HG03460 (cell line): ENCODE results near the gene TEX54.
"Not testable (repeated sequence)": the region's sequence is repeated elsewhere in the genome, so short reads cannot be mapped to it uniquely, and the experiment has no call there.

Experiments
- ATAC-seq: cut with Tn5 transposase; IDR thresholded peaks from one replicate; pipeline ENCODE4 v1.9.1; 2021; ENCODE audit not compliant: unreplicated experiment

TEX54 gene

GRCh38 chr11:62835336-62835735 is 2.7 kb upstream of the TEX54 start:
- no peak for ATAC-seq

- peak; percentile 84 for ATAC-seq
These were observed 913 bp downstream of the TEX54 start, which contains the start of gene STX5 for GRCh38 chr11:62831520-62832335. STX5 (minus strand) TSS chr11:62832051; CDS start chr11:62831243, 808 bp downstream.

- no peak for ATAC-seq
These were observed 1.6 kb downstream of the TEX54 start for GRCh38 chr11:62830904-62831519.

GRCh38 chr11:62828130-62828529 is 4.5 kb downstream of the TEX54 start:
- not testable (repeated sequence) for ATAC-seq

- no peak for ATAC-seq
These were observed 9.0 kb downstream of the TEX54 start for GRCh38 chr11:62823677-62824076.

GRCh38 chr11:62817129-62817528 is 15.5 kb downstream of the TEX54 start:
- no peak for ATAC-seq

- no peak for ATAC-seq
These were observed 16.1 kb downstream of the TEX54 start for GRCh38 chr11:62816557-62816956.

- no peak for ATAC-seq
These were observed 21.0 kb downstream of the TEX54 start for GRCh38 chr11:62811659-62812058.

GRCh38 chr11:62810748-62811147 is 21.9 kb downstream of the TEX54 start:
- ATAC-seq, result no peak

GRCh38 chr11:62806611-62807121 is 26.0 kb downstream of the TEX54 start:
- ATAC-seq, result no peak

- no peak for ATAC-seq
These were observed 26.6 kb downstream of the TEX54 start for GRCh38 chr11:62805961-62806441.

- peak; percentile 80 for ATAC-seq
These were observed 27.4 kb downstream of the TEX54 start, which contains the start of gene NXF1 for GRCh38 chr11:62805076-62805892. NXF1 (minus strand) TSS chr11:62805440; CDS start chr11:62805356, 84 bp downstream.

- ATAC-seq, result peak; percentile 11
These were observed 28.1 kb downstream of the TEX54 start for GRCh38 chr11:62804310-62805075.

- no peak for ATAC-seq
These were observed 31.6 kb downstream of the TEX54 start for GRCh38 chr11:62801071-62801470.

- ATAC-seq, result no peak
These were observed 33.2 kb downstream of the TEX54 start for GRCh38 chr11:62799486-62799885.

- no peak for ATAC-seq
These were observed 36.4 kb downstream of the TEX54 start for GRCh38 chr11:62796281-62796680.

- no peak for ATAC-seq
These were observed 38.4 kb downstream of the TEX54 start for GRCh38 chr11:62794201-62794775.

GRCh38 chr11:62792202-62792575 is 40.5 kb downstream of the TEX54 start:
- ATAC-seq, result no peak

- peak; percentile 58 for ATAC-seq
These were observed 41.0 kb downstream of the TEX54 start, which contains the start of gene TMEM223 for GRCh38 chr11:62791501-62792201. TMEM223 (minus strand) TSS chr11:62792006; CDS start chr11:62791994, 12 bp downstream.
